ENCODE data around the gene SPAG16.
A peak's percentile ranks its signal among the peaks of the same experiment; 100 is the strongest.

SPAG16 gene

GRCh38 chr2:214410918-214411554 lies 1126.8 kb downstream of the SPAG16 start, which contains the start of gene VWC2L:
VWC2L (plus strand) TSS chr2:214411054; CDS start chr2:214414194, 3,140 bp downstream.
- in situ Hi-C loops (cut with MboI; ENCODE audit: low pct_unique_long_range_greater_than_20kb, low sequenced_read_pairs, unreplicated experiment) = no loop called here
- no peak for TF ChIP-seq CTCF (IDR thresholded peaks at IDR 0.05; ENCODE audit: extremely low read depth, insufficient read depth, missing control alignments)
- peak; percentile 9 for DNase-seq (ENCODE audit: low spot score)

DNA sequence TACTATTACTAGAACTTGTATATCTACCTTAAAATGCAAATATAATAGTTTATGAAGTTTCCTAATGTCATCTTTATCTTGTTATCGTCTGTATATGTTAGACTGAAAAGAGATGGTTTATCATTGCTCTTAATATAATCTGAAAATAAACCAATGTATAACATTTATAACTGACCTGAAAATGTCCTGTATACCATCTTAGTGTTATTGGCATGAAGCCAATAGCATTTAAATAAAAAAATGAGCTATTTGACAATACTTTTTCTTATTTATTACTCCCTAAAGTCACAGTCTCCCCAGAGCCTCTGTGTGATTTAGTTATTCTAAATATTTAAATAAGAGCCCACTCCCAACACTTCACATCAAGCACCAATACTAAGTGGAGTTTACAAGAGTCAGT lies 1128.4 kb downstream of the SPAG16 start:
- no peak for TF ChIP-seq CTCF (IDR thresholded peaks at IDR 0.05; ENCODE audit: extremely low read depth, insufficient read depth, missing control alignments)
- in situ Hi-C loops (cut with MboI; ENCODE audit: low pct_unique_long_range_greater_than_20kb, low sequenced_read_pairs, unreplicated experiment) = no loop called here
- no peak for DNase-seq (ENCODE audit: low spot score)

DNA sequence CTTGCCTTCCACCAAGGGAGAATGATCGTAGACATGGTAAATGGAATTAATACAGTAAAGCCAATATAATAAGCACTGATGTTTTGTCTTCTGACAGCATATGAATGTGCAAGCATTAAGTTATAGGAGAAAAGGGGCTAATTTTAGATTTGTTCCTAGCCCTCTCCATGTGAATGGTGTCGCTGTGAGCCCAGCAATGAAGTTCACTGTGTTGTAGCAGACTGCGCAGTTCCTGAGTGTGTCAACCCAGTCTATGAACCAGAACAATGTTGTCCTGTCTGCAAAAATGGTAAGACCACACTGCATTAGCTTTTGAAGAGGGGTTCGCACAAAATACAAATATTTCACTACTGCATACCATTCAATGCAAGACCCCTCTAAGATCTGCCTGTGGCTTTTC lies 1152.2 kb downstream of the SPAG16 start:
- no peak for DNase-seq (ENCODE audit: low spot score)
- in situ Hi-C loops (cut with MboI; ENCODE audit: low pct_unique_long_range_greater_than_20kb, low sequenced_read_pairs, unreplicated experiment) = no loop called here
- no peak for TF ChIP-seq CTCF (IDR thresholded peaks at IDR 0.05; ENCODE audit: extremely low read depth, insufficient read depth, missing control alignments)

DNA sequence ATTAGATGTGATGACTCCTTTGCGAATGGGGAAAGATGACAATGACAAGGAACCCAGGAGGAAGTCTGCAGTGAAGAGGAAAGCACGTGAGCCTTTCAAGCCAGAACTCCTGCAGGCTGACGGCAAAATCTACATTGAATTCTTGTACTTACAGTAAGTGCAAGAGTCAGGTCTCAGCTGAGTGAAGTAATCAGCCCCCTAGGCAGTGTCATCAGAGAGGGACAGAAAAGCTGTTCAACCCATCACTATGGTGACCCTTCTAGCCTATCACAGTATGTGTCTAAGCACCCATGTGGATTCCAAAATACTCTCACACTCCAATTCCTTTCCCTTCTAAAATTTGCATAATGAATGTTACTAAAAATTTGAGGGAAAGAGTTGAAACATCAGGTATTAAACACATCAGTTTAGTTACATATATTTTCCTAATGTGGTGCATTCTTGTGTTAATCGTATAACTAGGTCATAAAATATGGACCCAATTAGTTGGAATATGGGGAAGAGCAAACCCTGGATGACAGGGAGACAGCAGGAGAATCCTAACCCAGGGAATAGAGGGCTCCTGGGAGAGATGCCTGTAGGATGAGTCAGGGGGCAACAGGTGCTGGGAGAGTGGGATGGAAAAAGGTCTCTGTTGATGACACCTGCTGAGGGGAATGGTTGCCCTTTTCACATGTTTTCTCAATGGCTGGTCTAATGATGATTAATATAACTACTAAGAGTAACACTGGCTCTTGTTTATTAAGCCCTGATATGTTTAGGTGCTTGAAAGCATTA lies 1166.0 kb downstream of the SPAG16 start:
- TF ChIP-seq CTCF (IDR thresholded peaks at IDR 0.05; ENCODE audit: extremely low read depth, insufficient read depth, missing control alignments) = no peak
- DNase-seq (ENCODE audit: low spot score) = no peak
- in situ Hi-C loops (cut with MboI; ENCODE audit: low pct_unique_long_range_greater_than_20kb, low sequenced_read_pairs, unreplicated experiment) = no loop called here

- TF ChIP-seq CTCF (IDR thresholded peaks at IDR 0.05; ENCODE audit: extremely low read depth, insufficient read depth, missing control alignments) = no peak
- no peak for DNase-seq (ENCODE audit: low spot score)
- in situ Hi-C loops (cut with MboI; ENCODE audit: low pct_unique_long_range_greater_than_20kb, low sequenced_read_pairs, unreplicated experiment) = no loop called here
Observed at GRCh38 chr2:214451516-214452275, 1167.4 kb downstream of the SPAG16 start.

Measured in GM13977 (cell line).